Natural killer cell treated with Interleukin-12 subunit alpha and Interleukin-12 subunit beta and Interleukin-15 and Interleukin-18, amount 100 ng/mL, for 72 hours (primary cell): ENCODE measurements around the gene LRCH4. TPM values are rescaled to one million over a fixed set of nuclear protein-coding genes. Genes with fewer than 3 reads are reported as not detected.

Experiments used
- ATAC-seq, 2 donors: fragments of 150-1000 bp; cut with Tn5 transposase in 1 of 2; sonication (Bioruptor Pico), chemical (Tn5 transposase) in 1 of 2; 2 replicates each; pipeline ENCODE4 v1.10.0; 2021
- DNase-seq: peaks from one replicate; pipeline ENCODE4 v3.0.0; 2022; ENCODE audit warnings: low spot score
- H3K27ac Mint-ChIP-seq, 2 donors: 1 replicate in 1 of 2; 2 replicates in 1 of 2; pipeline ENCODE4 v1.8.0; 2022; ENCODE audit warnings: mixed read lengths in 2 of 2, mild to moderate bottlenecking in 1 of 2, moderate library complexity in 1 of 2
- H3K27me3 Mint-ChIP-seq, 2 donors: 1 replicate in 1 of 2; 2 replicates in 1 of 2; pipeline ENCODE4 v1.8.0; 2022; ENCODE audit warnings: mixed read lengths in 2 of 2
- H3K36me3 Mint-ChIP-seq: one replicate; pipeline ENCODE4 v1.8.0; 2022; ENCODE audit warnings: mixed read lengths
- H3K4me1 Mint-ChIP-seq, 2 donors: 1 replicate in 1 of 2; 2 replicates in 1 of 2; pipeline ENCODE4 v1.8.0; 2022; ENCODE audit warnings: low read depth in 2 of 2, mixed read lengths in 2 of 2, mild to moderate bottlenecking in 1 of 2
- H3K4me3 Mint-ChIP-seq: one replicate; pipeline ENCODE4 v1.8.0; 2022; ENCODE audit warnings: mixed read lengths
- H3K9me3 Mint-ChIP-seq: 2 replicates; pipeline ENCODE4 v1.8.0; 2022; ENCODE audit warnings: mixed read lengths
- total RNA-seq, 2 donors: library from RNA; stranded (reverse); gene quantifications; one replicate each; pipeline ENCODE4 v1.2.3, GENCODE V29; 2022

The LRCH4 gene
- total RNA-seq, 2 donors from 2014 or later: 125 to 150 TPM

- DNase-seq (no peak), ATAC-seq (no peak)
- Mint-ChIP-seq H3K4me1 (peaks cover 11 to 21% of the 10 kb centered on the region in 2 donors), H3K36me3 (no peaks in the 10 kb centered on the region), H3K9me3 (no peaks in the 10 kb centered on the region), H3K27me3 (no peaks in the 10 kb centered on the region), H3K4me3 (no peak overlapping the region), H3K27ac (no peak overlapping the region)
Measured at GRCh38 chr7:100600730-100601038, 14.8 kb upstream of the LRCH4 start.

GRCh38 chr7:100599911-100600729, 14.2 kb upstream of the LRCH4 start:
- DNase-seq: no peak
- Mint-ChIP-seq H3K4me3 (no peak overlapping the region), H3K36me3 (no peaks in the 10 kb centered on the region), H3K27ac (no peak overlapping the region), H3K9me3 (no peaks in the 10 kb centered on the region), H3K4me1 (peaks cover 11 to 15% of the 10 kb centered on the region in 2 donors), H3K27me3 (no peaks in the 10 kb centered on the region)
- ATAC-seq: no peak

GRCh38 chr7:100598425-100598824, 12.5 kb upstream of the LRCH4 start:
- DNase-seq (no peak), ATAC-seq (no peak)
- peaks cover 4 to 9% of the 10 kb centered on the region in 2 donors for H3K4me1 Mint-ChIP-seq
- no peak overlapping the region for H3K4me3 Mint-ChIP-seq
- H3K27ac Mint-ChIP-seq: peak overlapping the region in 1 of 2 donors; percentile 14
- no peaks in the 10 kb centered on the region for H3K27me3 Mint-ChIP-seq
- no peaks in the 10 kb centered on the region for H3K9me3 Mint-ChIP-seq
- H3K36me3 Mint-ChIP-seq: no peaks in the 10 kb centered on the region

- H3K4me3 Mint-ChIP-seq: no peak overlapping the region
- no peak overlapping the region for H3K27ac Mint-ChIP-seq
Measured at GRCh38 chr7:100595188-100595587, 9.3 kb upstream of the LRCH4 start.

GRCh38 chr7:100591596-100591995, 5.7 kb upstream of the LRCH4 start:
- Mint-ChIP-seq H3K4me1 (no peaks in the 10 kb centered on the region), H3K36me3 (no peaks in the 10 kb centered on the region), H3K4me3 (no peak overlapping the region), H3K27me3 (peaks cover 6 to 8% of the 10 kb centered on the region in 2 donors), H3K9me3 (no peaks in the 10 kb centered on the region), H3K27ac (no peak overlapping the region)
- no peak for ATAC-seq
- no peak for DNase-seq

More at GRCh38 chr7:100595188-100595587, 9.3 kb upstream of the LRCH4 start:
- ATAC-seq (no peak), DNase-seq (no peak)
- Mint-ChIP-seq H3K27me3 (peaks cover 4 to 6% of the 10 kb centered on the region in 2 donors), H3K9me3 (no peaks in the 10 kb centered on the region), H3K4me1 (peaks cover 4% of the 10 kb centered on the region in 2 donors), H3K36me3 (no peaks in the 10 kb centered on the region)

GRCh38 chr7:100590077-100590737, 4.3 kb upstream of the LRCH4 start:
- Mint-ChIP-seq H3K27me3 (peaks cover 6 to 8% of the 10 kb centered on the region in 2 donors), H3K27ac (no peak overlapping the region), H3K9me3 (no peaks in the 10 kb centered on the region), H3K4me1 (peaks cover 3% of the 10 kb centered on the region in 2 donors), H3K4me3 (no peak overlapping the region), H3K36me3 (no peaks in the 10 kb centered on the region)
- DNase-seq: no peak
- no peak for ATAC-seq

- H3K27me3 Mint-ChIP-seq: peaks cover 6 to 8% of the 10 kb centered on the region in 2 donors
Measured at GRCh38 chr7:100589341-100589947, 3.5 kb upstream of the LRCH4 start.

GRCh38 chr7:100588438-100588837, 2.5 kb upstream of the LRCH4 start:
- no peak for ATAC-seq
- DNase-seq: no peak
- Mint-ChIP-seq H3K4me3 (peak overlapping the region; percentile 42), H3K36me3 (no peaks in the 10 kb centered on the region), H3K27me3 (peaks cover 6 to 8% of the 10 kb centered on the region in 2 donors), H3K27ac (no peak overlapping the region), H3K9me3 (no peaks in the 10 kb centered on the region), H3K4me1 (peaks cover 18 to 20% of the 10 kb centered on the region in 2 donors)

More at GRCh38 chr7:100589341-100589947, 3.5 kb upstream of the LRCH4 start:
- H3K27ac Mint-ChIP-seq: no peak overlapping the region
- H3K9me3 Mint-ChIP-seq: no peaks in the 10 kb centered on the region
- ATAC-seq (no peak), DNase-seq (no peak)
- peaks cover 9 to 10% of the 10 kb centered on the region in 2 donors for H3K4me1 Mint-ChIP-seq
- no peaks in the 10 kb centered on the region for H3K36me3 Mint-ChIP-seq
- H3K4me3 Mint-ChIP-seq: no peak overlapping the region

GRCh38 chr7:100586266-100587025, 517 bp upstream of the LRCH4 start, which contains the start of gene FBXO24:
Gene FBXO24, plus strand, starts transcription at chr7:100586328. Its CDS starts 298 bp downstream, at chr7:100586626.
- Mint-ChIP-seq H3K27me3 (peaks cover 6 to 8% of the 10 kb centered on the region in 2 donors), H3K4me1 (peaks cover 25 to 29% of the 10 kb centered on the region in 2 donors), H3K27ac (peak within 1 kb of the TSS; percentile 96 to 97), H3K4me3 (peak within 1 kb of the TSS; percentile 98), H3K36me3 (no peaks in the 10 kb centered on the region), H3K9me3 (no peaks in the 10 kb centered on the region)
- ATAC-seq: peak; percentile 94 to 95
- DNase-seq: peak; percentile 100

GRCh38 chr7:100584683-100585510, 1.0 kb downstream of the LRCH4 start:
- H3K4me3 Mint-ChIP-seq: peak overlapping the region; percentile 98
- ATAC-seq: no peak
- H3K36me3 Mint-ChIP-seq: no peaks in the 10 kb centered on the region
- H3K27ac Mint-ChIP-seq: peak overlapping the region; percentile 96 to 97
- DNase-seq: no peak
- H3K4me1 Mint-ChIP-seq: peaks cover 25 to 29% of the 10 kb centered on the region in 2 donors
- H3K27me3 Mint-ChIP-seq: peaks cover 0 to 2% of the 10 kb centered on the region in 2 donors
- H3K9me3 Mint-ChIP-seq: no peaks in the 10 kb centered on the region

GRCh38 chr7:100584054-100584682, 1.8 kb downstream of the LRCH4 start:
- no peaks in the 10 kb centered on the region for H3K9me3 Mint-ChIP-seq
- peaks cover 0 to 1% of the 10 kb centered on the region in 2 donors for H3K27me3 Mint-ChIP-seq
- peak overlapping the region; percentile 96 to 97 for H3K27ac Mint-ChIP-seq
- H3K36me3 Mint-ChIP-seq: no peaks in the 10 kb centered on the region
- no peak for DNase-seq
- peak overlapping the region; percentile 98 for H3K4me3 Mint-ChIP-seq
- ATAC-seq: no peak
- H3K4me1 Mint-ChIP-seq: peaks cover 25 to 29% of the 10 kb centered on the region in 2 donors
